HG02938 (cell line): ENCODE measurements around the gene CCDC57.
A peak's percentile ranks its signal among the peaks of the same experiment; 100 is the strongest.

Experiments
- ATAC-seq: cut with Tn5 transposase; IDR thresholded peaks from one replicate; pipeline ENCODE4 v1.9.1; 2021; ENCODE audit warnings: mild to moderate bottlenecking, moderate library complexity; ENCODE audit not compliant: unreplicated experiment

CCDC57 gene

DNA sequence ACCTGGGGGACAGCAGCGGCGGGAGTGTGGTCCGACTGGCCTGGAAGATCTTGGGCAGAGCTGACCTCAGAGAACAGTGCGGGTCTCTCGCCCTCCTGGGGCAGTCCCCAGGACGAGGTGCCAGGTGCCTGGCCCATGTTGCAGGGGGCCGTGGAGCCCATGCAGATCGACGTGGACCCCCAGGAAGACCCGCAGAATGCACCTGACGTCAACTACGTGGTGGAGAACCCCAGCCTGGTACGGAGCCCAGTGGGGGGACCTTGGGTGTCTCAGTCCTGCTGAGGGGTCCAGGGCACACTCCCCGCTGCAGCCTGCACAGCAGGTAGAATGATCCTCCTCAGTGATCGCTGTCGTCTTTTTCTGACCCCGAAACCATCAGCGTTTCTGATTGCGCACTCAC lies 159.5 kb downstream of the CCDC57 start:
- no peak for ATAC-seq

DNA sequence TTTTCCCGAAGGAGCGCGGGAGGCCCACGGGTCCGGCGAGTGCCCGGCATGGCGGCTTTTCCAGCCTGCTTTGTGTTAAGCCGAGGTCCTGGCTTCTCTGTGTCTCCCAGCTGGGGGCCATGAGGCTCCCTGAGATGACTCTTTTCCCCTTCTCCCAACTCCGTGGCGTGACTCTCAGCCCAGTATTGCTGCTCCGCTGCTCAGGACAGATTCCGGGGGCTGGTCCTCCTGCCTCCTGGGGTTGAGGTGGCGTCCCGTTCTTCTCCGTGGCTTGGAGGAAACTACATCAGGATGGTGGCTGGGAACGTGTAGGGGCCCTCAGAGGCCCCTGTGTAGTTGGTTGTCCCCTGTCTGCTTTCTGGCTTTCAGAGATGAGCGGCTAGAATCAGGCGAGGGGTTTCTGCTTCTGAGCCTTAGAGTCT lies 160.0 kb downstream of the CCDC57 start:
- no peak for ATAC-seq

DNA sequence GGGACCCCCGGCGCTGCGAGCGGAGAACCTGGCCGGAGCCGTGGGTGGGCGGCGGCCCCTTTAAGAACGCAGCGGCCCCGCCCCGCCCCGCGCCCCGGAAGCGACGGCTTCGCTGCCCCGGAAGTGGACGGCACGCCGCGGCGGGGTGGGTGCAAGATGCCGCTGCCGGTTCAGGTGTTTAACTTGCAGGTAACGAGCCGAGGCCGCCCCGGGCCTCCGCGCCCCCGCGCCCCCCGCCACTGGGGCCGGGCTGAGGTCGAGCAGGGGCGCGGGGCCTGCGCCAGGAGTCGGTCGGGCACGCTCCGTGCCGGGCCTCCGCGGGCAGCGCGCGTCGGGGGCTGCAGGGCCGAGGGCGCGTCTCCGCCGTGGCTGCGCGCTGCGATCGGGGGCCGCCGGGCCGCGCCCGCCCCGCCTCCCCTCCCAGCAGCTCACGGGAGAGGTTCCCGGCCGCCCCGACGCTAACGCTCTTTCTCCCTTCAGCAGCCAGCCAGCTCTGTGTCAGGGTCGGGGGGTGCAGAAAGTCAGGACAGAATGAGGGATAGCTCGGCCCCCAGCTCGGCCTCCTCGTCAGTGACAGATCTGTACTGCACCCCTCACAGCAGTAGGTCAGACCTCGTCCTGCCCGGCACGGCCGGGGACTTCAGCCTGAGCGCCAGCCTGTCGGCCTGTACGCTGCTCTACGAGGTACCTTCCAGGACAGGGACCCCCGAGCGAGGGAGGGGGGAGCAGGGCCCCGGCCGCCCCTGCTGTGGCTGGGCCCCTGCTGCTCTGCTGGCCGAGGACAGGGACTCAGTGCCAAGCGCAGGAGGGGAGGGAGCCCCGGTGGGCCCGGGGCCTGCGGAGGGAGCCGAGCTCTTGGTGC lies 160.6 kb downstream of the CCDC57 start, which contains the start of the genes GPS1 and RFNG:
Gene GPS1 (plus strand): TSS at position 123 of the 862 bp plus-strand sequence. CDS start 34 bp downstream, at position 157.
Gene RFNG (minus strand): TSS at position 36 of the 862 bp plus-strand sequence. CDS start 45 bp downstream, outside the sequence.
- ATAC-seq, result peak; percentile 76
